ENCODE measurements around the gene RASGEF1C.

The RASGEF1C gene

DNA sequence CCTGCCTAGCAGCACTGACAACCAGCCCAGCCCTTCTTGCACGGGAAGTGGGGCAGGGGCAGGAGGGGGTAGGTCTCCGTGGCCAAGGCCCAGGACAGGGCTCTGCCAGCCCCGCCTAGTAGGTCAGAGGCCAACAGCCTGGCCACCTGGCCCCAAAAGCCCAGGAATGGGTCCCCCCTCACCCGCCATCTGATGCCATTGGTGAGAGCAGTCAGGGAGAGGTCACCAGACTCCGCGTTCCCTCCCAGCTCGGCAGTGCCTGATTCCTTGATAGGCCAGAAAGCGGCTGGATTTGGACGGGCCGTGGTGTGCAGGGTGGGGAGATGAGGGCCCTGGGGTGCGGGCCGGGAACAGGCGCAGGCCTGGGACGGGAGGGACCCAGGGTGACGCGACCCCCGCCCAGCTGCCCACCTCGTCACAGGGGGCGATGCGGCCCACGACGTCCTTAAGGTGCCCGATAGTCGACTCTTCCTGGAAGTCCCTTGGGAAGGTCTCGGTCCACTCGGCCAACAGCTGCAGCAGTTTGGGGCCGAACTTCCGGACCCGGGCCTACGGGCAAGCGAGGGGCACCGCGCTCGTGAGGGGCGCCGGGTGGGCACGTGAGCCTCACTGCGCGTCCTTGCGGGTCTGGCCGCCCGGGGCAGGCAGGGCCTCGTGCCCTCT is 72.9 kb downstream of the RASGEF1C start:
- no peaks in the 10 kb centered on the region for H3K4me1 ChIP-seq (ENCODE audit: control insufficient read depth in 1 of 2, insufficient read depth in 1 of 2, low read depth in 1 of 2, low read length in 1 of 2)
- no peak overlapping the region for H3K4me3 ChIP-seq (ENCODE audit: low read depth in 1 of 2, low read length in 1 of 2)
- no peaks in the 10 kb centered on the region for H3K36me3 ChIP-seq
- no peak overlapping the region for H3K27ac ChIP-seq
- TF ChIP-seq CTCF (IDR thresholded peaks at IDR 0.05): no peak
- no peaks in the 10 kb centered on the region for H3K9me3 ChIP-seq
- peaks cover 10% of the 10 kb centered on the region for H3K27me3 ChIP-seq

DNA sequence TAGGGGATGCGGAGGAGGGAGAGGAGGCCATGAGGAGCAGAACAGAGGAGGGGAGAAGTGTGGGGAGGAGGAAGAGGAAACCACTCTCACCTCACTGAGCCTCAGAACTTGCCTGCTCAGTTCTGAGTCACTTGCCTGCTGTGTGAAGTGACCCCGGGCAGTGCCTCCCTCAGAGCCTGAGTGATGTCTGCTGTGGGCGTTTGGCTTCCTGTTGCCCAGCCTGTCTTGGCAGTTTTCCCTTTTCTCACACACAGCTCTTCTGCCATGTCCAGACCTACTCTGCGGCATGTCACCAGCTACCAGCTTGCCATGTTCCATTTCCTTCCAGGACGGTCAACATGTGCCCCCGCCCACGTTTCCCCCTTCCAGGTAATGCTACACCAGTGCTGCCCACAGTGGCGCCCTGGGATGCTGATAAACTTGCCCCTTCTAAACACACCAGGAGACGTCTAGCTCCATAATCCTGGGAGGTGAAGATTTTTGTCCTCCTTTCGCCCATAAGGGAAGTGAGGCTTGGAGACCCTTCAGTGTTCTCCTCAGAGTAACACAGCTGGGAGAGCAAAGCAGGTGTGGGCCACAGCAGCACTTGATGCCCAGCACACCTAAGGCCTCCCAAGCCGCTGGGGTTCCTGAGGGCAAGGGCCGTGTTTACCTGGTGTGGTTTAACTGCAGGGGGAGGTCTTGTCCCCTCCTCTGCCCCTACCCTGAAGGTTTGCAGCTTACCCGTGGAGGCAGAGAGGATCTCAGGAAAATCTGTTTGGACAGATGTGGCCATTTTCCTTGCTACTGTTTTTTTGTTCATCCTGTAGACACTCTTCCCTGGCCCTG is 73.7 kb downstream of the RASGEF1C start:
- Histone ChIP-seq H3K27me3 (peaks cover 10% of the 10 kb centered on the region), H3K27ac (no peak overlapping the region)
- no peak for TF ChIP-seq CTCF (IDR thresholded peaks at IDR 0.05)

GRCh38 chr5:180133971-180134508 is 75.0 kb downstream of the RASGEF1C start:
- Histone ChIP-seq H3K27ac (no peak overlapping the region), H3K27me3 (peaks cover 10% of the 10 kb centered on the region), H3K9me3 (no peaks in the 10 kb centered on the region), H3K4me3 (ENCODE audit: low read depth in 1 of 2, low read length in 1 of 2) (no peak overlapping the region), H3K4me1 (ENCODE audit: control insufficient read depth in 1 of 2, insufficient read depth in 1 of 2, low read depth in 1 of 2, low read length in 1 of 2) (no peaks in the 10 kb centered on the region), H3K36me3 (no peaks in the 10 kb centered on the region)
- no peak for TF ChIP-seq CTCF (IDR thresholded peaks at IDR 0.05)

More for the DNA sequence above, 73.7 kb downstream of the RASGEF1C start:
- no peaks in the 10 kb centered on the region for H3K4me1 ChIP-seq (ENCODE audit: control insufficient read depth in 1 of 2, insufficient read depth in 1 of 2, low read depth in 1 of 2, low read length in 1 of 2)
- H3K9me3 ChIP-seq: no peaks in the 10 kb centered on the region
- no peaks in the 10 kb centered on the region for H3K36me3 ChIP-seq
- no peak overlapping the region for H3K4me3 ChIP-seq (ENCODE audit: low read depth in 1 of 2, low read length in 1 of 2)

GRCh38 chr5:180133551-180133950 is 75.5 kb downstream of the RASGEF1C start:
- H3K36me3 ChIP-seq: no peaks in the 10 kb centered on the region
- H3K27ac ChIP-seq: no peak overlapping the region
- no peak for TF ChIP-seq CTCF (IDR thresholded peaks at IDR 0.05)
- H3K4me3 ChIP-seq (ENCODE audit: low read depth in 1 of 2, low read length in 1 of 2): no peak overlapping the region
- peaks cover 10% of the 10 kb centered on the region for H3K27me3 ChIP-seq
- no peaks in the 10 kb centered on the region for H3K4me1 ChIP-seq (ENCODE audit: control insufficient read depth in 1 of 2, insufficient read depth in 1 of 2, low read depth in 1 of 2, low read length in 1 of 2)
- H3K9me3 ChIP-seq: no peaks in the 10 kb centered on the region

GRCh38 chr5:180133060-180133459 is 76.0 kb downstream of the RASGEF1C start:
- no peaks in the 10 kb centered on the region for H3K4me1 ChIP-seq (ENCODE audit: control insufficient read depth in 1 of 2, insufficient read depth in 1 of 2, low read depth in 1 of 2, low read length in 1 of 2)
- H3K27ac ChIP-seq: no peak overlapping the region
- H3K9me3 ChIP-seq: no peaks in the 10 kb centered on the region
- no peak overlapping the region for H3K4me3 ChIP-seq (ENCODE audit: low read depth in 1 of 2, low read length in 1 of 2)
- H3K36me3 ChIP-seq: no peaks in the 10 kb centered on the region
- peaks cover 10% of the 10 kb centered on the region for H3K27me3 ChIP-seq
- no peak for TF ChIP-seq CTCF (IDR thresholded peaks at IDR 0.05)
